VCaP (cell line): ENCODE results near the gene RLN3.

Source experiments
- H3K27ac ChIP-seq: fragments of 450-650 bp; 2 replicates; pipeline ENCODE4 v1.5.1; 2017
- CTCF ChIP-seq: fragments of 450-650 bp; conservative IDR thresholded peaks from 2 replicates; pipeline ENCODE4 v1.5.1; 2017; ENCODE audit warnings: mild to moderate bottlenecking, moderate library complexity

RLN3 gene

GRCh38 chr19:13995878-13996765, 31.8 kb upstream of the RLN3 start:
- no peak overlapping the region for H3K27ac ChIP-seq
- no peak for TF ChIP-seq CTCF

DNA sequence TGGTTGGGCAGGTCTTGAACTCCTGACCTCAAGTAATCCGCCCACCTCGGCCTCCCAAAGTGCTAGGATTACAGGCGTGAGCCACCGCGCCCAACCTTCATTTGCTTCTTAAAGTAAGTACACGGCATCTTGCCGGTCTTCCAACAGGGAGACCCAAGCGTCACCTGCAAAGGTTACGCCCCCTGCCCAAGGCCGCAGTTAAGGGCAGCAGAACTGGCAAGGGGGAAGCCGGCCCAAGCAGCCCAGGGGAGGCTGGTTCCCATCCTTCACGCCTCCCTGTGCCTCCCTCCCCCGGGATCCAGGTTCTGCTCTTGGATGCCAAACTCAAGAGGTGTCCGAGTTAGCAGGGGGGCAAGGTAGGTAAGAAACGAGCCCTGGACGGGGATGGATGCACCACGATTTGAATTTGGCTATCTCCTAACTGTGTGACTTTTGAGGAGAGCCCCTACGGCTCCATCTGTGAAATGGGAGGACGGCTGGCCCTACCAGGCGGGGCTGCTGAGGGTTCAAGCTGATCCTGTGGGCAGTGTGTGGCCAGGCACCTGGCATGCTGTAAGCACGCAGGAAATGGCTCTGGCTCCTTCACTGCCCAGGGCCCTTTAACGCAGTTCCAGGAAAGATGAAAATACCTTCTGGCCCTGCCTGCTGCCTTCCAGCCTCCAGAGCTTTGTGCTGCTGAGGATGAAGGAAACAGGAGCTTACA, 30.9 kb upstream of the RLN3 start:
- no peak overlapping the region for H3K27ac ChIP-seq
- no peak for TF ChIP-seq CTCF

- TF ChIP-seq CTCF = no peak
- no peak overlapping the region for H3K27ac ChIP-seq
These were observed 30.4 kb upstream of the RLN3 start for GRCh38 chr19:13997631-13997962.

GRCh38 chr19:13998426-13998825, 29.5 kb upstream of the RLN3 start:
- TF ChIP-seq CTCF = no peak
- H3K27ac ChIP-seq = no peak overlapping the region

DNA sequence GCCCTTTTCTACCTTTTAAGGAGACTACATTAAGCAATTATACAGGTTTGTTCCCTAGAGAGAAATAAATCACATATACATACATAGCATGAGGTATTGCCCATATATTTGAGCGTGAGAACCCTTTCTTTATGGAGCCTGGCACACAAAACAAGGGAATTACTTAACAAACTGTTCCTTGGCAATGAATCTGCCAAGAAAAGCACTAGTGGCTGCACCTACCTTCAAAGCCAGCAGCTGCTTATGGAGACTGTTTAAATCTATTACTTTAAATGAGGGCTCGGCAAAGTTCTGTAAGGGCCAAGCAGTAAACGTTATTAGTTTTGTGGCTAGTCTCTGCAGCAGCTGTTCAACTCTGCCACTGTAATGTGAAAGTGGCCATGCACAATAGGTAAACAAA, 28.9 kb upstream of the RLN3 start:
- no peak for TF ChIP-seq CTCF

GRCh38 chr19:14000691-14001375, 27.1 kb upstream of the RLN3 start:
- H3K27ac ChIP-seq = no peak overlapping the region

More for the DNA sequence above, 28.9 kb upstream of the RLN3 start:
- H3K27ac ChIP-seq = no peak overlapping the region

More at GRCh38 chr19:14000691-14001375, 27.1 kb upstream of the RLN3 start:
- TF ChIP-seq CTCF = no peak
